K562 (cell line): ENCODE data around the gene COX6B1. TPM values are rescaled to one million over a fixed set of nuclear protein-coding genes. Genes with fewer than 3 reads are reported as not detected.

Experiments
- ATAC-seq: fragments of 200-7000 bp; cut with Tn5 transposase; 3 replicates; pipeline ENCODE4 v1.9.1; 2020; ENCODE audit warnings: moderate library complexity
- BruUV-seq: library from RNA; stranded (reverse); fragments of 400-500 nt; replicated peaks from 2 replicates; lab custom pipeline; 2021; lab: Mats Ljungman, UMichigan
- CTCF ChIA-PET: fragments of 300-600 bp; formaldehyde crosslinking; extraction: SDS; loops from one replicate; lab custom pipeline; 2021; ENCODE audit warnings: low intra/inter-chr PET ratio; lab: Yijun Ruan, JAX
- POLR2A ChIA-PET: fragments of 300-600, 350-650 bp; sonication (Branson Sonifier 250); formaldehyde crosslinking; extraction: SDS; loops from one replicate; lab custom pipeline; 2021; ENCODE audit warnings: antibody characterized with exemption, inconsistent platforms; lab: Yijun Ruan, JAX
- DNase-seq, 4 experiments: peaks; one replicate each; pipeline versions ENCODE4 v3.0.0 to v3.0.0-alpha.2; 2011 to 2018; ENCODE audit warnings: low spot score in 3 of 4, mixed read lengths in 3 of 4; ENCODE audit errors: extremely low read depth in 1 of 4
- FAIRE-seq: peaks from 2 replicates; lab custom pipeline; 2011; peaks lifted over from hg19 to GRCh38; lab: Jason Lieb, UNC
- H2AFZ ChIP-seq: 2 replicates; pipeline ENCODE4 v1.6.0; 2011; ENCODE audit warnings: low read depth, low read length, control low read depth, inconsistent platforms
- H3K27ac ChIP-seq: fragments of 200-600 bp; 3 replicates; pipeline ENCODE4 v1.8.0; 2011; ENCODE audit warnings: low read depth, mild to moderate bottlenecking, control low read depth, inconsistent platforms, low read length, moderate library complexity, mixed read lengths; ENCODE audit errors: extremely low read depth
- H3K27me3 ChIP-seq, 2 experiments: fragments of 300-600 bp in 1 of 2; 2 replicates in 1 of 2; 3 replicates in 1 of 2; pipeline versions ENCODE4 v1.6.0 to v1.8.0; 2011; ENCODE audit warnings: inconsistent platforms in 2 of 2, low read length in 2 of 2, mild to moderate bottlenecking in 1 of 2, mixed read lengths in 1 of 2, moderate library complexity in 1 of 2; ENCODE audit not compliant: control insufficient read depth in 2 of 2, insufficient read depth in 2 of 2
- H3K36me3 ChIP-seq: fragments of 300-600 bp; 3 replicates; pipeline ENCODE4 v1.8.0; 2011; ENCODE audit warnings: mild to moderate bottlenecking, low read length, inconsistent platforms; ENCODE audit not compliant: control insufficient read depth, insufficient read depth
- H3K4me1 ChIP-seq, 2 experiments: fragments of 200-600 bp in 1 of 2; replicated peaks in 1 of 2; 2 replicates in 1 of 2; 3 replicates in 1 of 2; pipeline versions ENCODE4 v1.5.1 to v1.8.0; 2011; ENCODE audit warnings: inconsistent platforms in 2 of 2, low read length in 2 of 2, mild to moderate bottlenecking in 1 of 2, mixed read lengths in 1 of 2, moderate library complexity in 1 of 2; ENCODE audit not compliant: control insufficient read depth in 2 of 2, insufficient read depth in 2 of 2
- H3K4me2 ChIP-seq: 2 replicates; pipeline ENCODE4 v1.6.1; 2011; ENCODE audit warnings: low read length, control low read depth, inconsistent platforms, mixed read lengths; ENCODE audit not compliant: insufficient read depth
- H3K4me3 ChIP-seq: fragments of 200-600 bp; sonication (generic), shearing (Covaris generic); 2 replicates; pipeline ENCODE4 v1.5.1; 2016; ENCODE audit warnings: control low read depth, inconsistent platforms
- H3K79me2 ChIP-seq: fragments of 200-600 bp; 3 replicates; pipeline ENCODE4 v1.8.0; 2011; ENCODE audit warnings: low read length, inconsistent platforms; ENCODE audit not compliant: control insufficient read depth, insufficient read depth
- H3K9ac ChIP-seq, 2 experiments: 2 replicates each; pipeline versions ENCODE4 v1.6.0 to v1.6.1; 2011; ENCODE audit warnings: low read depth in 2 of 2, low read length in 2 of 2, control low read depth in 1 of 2, inconsistent platforms in 1 of 2, mild to moderate bottlenecking in 1 of 2, mixed read lengths in 1 of 2; ENCODE audit not compliant: insufficient read depth in 1 of 2
- H3K9me1 ChIP-seq: one replicate; pipeline ENCODE4 v1.6.0; 2011; ENCODE audit warnings: inconsistent platforms, mild to moderate bottlenecking, low read length, moderate library complexity; ENCODE audit not compliant: control insufficient read depth, insufficient read depth
- H3K9me3 ChIP-seq: replicated peaks from 2 replicates; pipeline ENCODE4 v1.5.1; 2011; ENCODE audit warnings: low read depth, low read length, inconsistent platforms; ENCODE audit not compliant: control insufficient read depth, insufficient read depth
- H4K20me1 ChIP-seq: replicated peaks from 2 replicates; pipeline ENCODE4 v1.6.1; 2011; ENCODE audit warnings: low read length, inconsistent platforms, mixed read lengths; ENCODE audit not compliant: control insufficient read depth, insufficient read depth
- BCOR ChIP-seq: fragments of 450-650 bp; IDR thresholded peaks from 2 replicates; pipeline ENCODE4 v1.6.1; 2016
- JUN ChIP-seq, 2 experiments: sonication (generic) in 1 of 2; formaldehyde crosslinking in 1 of 2; IDR thresholded peaks; 2 replicates each; pipeline versions ENCODE4 v1.6.1 to v1.8.0; 2012 to 2022; ENCODE audit warnings: borderline replicate concordance in 2 of 2, mild to moderate bottlenecking in 2 of 2, improper control_type of control experiment in 1 of 2, low read depth in 1 of 2, low read length in 1 of 2, missing genetic modification reagents in 1 of 2
- NR2C2 ChIP-seq, 2 experiments: fragments of 200-800 bp in 1 of 2; sonication (Bioruptor generic) in 1 of 2; sonication (generic) in 1 of 2; formaldehyde crosslinking in 1 of 2; IDR thresholded peaks; 2 replicates each; pipeline versions ENCODE4 v1.6.1 to v1.8.0; 2016 to 2022; ENCODE audit warnings: mild to moderate bottlenecking in 1 of 2, missing compliant biosample characterization in 1 of 2, missing genetic modification characterization in 1 of 2, missing genetic modification reagents in 1 of 2
- RFX7 ChIP-seq: fragments of 250-450 bp; sonication (Bioruptor Pico); IDR thresholded peaks from 2 replicates; pipeline ENCODE4 v1.5.1; 2021; ENCODE audit warnings: mild to moderate bottlenecking
- SREBF1 ChIP-seq: fragments of 150-350 bp; IDR thresholded peaks from 2 replicates; pipeline ENCODE4 v1.6.1; 2014; ENCODE audit warnings: antibody characterized with exemption, low read depth, low read length, borderline replicate concordance
- STAT6 ChIP-seq: sonication (generic); formaldehyde crosslinking; IDR thresholded peaks from 2 replicates; pipeline ENCODE4 v1.8.1; 2023; ENCODE audit warnings: mild to moderate bottlenecking, missing genetic modification reagents
- ZNF121 ChIP-seq: sonication (generic); formaldehyde crosslinking; conservative IDR thresholded peaks from 2 replicates; pipeline ENCODE4 v1.8.0; 2022; ENCODE audit warnings: missing genetic modification reagents
- ZNF639 ChIP-seq, 2 experiments: fragments of 200-800 bp in 1 of 2; sonication (Bioruptor generic) in 1 of 2; sonication (generic) in 1 of 2; formaldehyde crosslinking in 1 of 2; IDR thresholded peaks in 1 of 2; conservative IDR thresholded peaks in 1 of 2; 2 replicates each; pipeline versions ENCODE4 v1.5.0 to v1.6.1; 2016 to 2020; ENCODE audit warnings: missing compliant biosample characterization in 1 of 2, missing genetic modification characterization in 1 of 2, missing genetic modification reagents in 1 of 2
- WGBS: fragments of 100-300 bp; shearing (Covaris generic); methylation state at CpG from one replicate; pipeline ENCODE4 v1.1.6; 2016; ENCODE audit warnings: low coverage, mixed read lengths; ENCODE audit not compliant: insufficient coverage; ENCODE audit errors: missing lambda C conversion rate; 5-methylcytosine and 5-hydroxymethylcytosine counted together
- in situ Hi-C: fragments of 300-500 bp; cut with MboI; formaldehyde crosslinking; loops from 4 replicates; pipeline ENCODE4 v1.15.0; 2018; ENCODE audit warnings: inconsistent platforms, mixed read lengths
- intact Hi-C: fragments of 100-400 bp; cut with micrococcal nuclease; formaldehyde crosslinking; loops from 2 replicates; pipeline ENCODE4 v1.14.2; 2022
- polyA plus RNA-seq, 8 experiments: library from polyadenylated mRNA; depleted of rRNA in 4 of 8; stranded (reverse) in 5 of 8; unstranded in 3 of 8; fragments of >200 nt; fragmentation: Nextera tagmentation in 2 of 8; fragmentation: Illumina TruSeq in 1 of 8; extraction: Ambion mirVana in 2 of 8; extraction: Trizol in 1 of 8; gene quantifications; 2 replicates each; pipeline versions ENCODE4 v1.2.1 to v1.2.3, GENCODE V29; 2011 to 2014; ENCODE audit warnings: inconsistent platforms in 1 of 8, missing spikeins in 1 of 8
- total RNA-seq, 7 experiments: library from RNA; depleted of rRNA in 6 of 7; stranded (reverse); fragments of >200 nt in 6 of 7; fragmentation: Illumina TruSeq in 2 of 7; extraction: Trizol in 2 of 7; gene quantifications; 2 replicates each; pipeline versions ENCODE4 v1.2.1 to v1.2.3, GENCODE V29; 2011 to 2021; ENCODE audit warnings: low replicate concordance in 1 of 7

Gene COX6B1
- total and polyA plus RNA-seq, 9 of the 15 experiments (the other 6 are each of a cell fraction or from before 2014, with no cell fraction given) = 777 to 2,393 (median 1,219) TPM

GRCh38 chr19:35612224-35612558 is 35.9 kb upstream of the COX6B1 start:
- POLR2A ChIA-PET = interaction anchor here (0.6 to 1.8 kb wide), 12 partner anchors 10 to 1626 kb away, joined by 3 to 7 read pairs (median 4); partner anchors contain the start of genes COX6B1 and ETV2
- peak overlapping the region in 1 of 2 experiments; percentile 97; a peak in 2 of 4 replicates for H3K9ac ChIP-seq
- peaks cover 24% of the 10 kb centered on the region; the same call in 2 of the 3 replicates for H3K36me3 ChIP-seq
- 13% methylated on average over 9 of the region's 9 CpGs for WGBS
- BruUV-seq = TSS peak; percentile 70
- in situ Hi-C loops (no loop called here), intact Hi-C loops (no loop called here)
- no peaks in the 10 kb centered on the region for H3K27me3 ChIP-seq
- FAIRE-seq (no peak), ATAC-seq (no peak), DNase-seq (no peak)
- H4K20me1 ChIP-seq = no peaks in the 10 kb centered on the region
- no peak overlapping the region for H3K27ac ChIP-seq
- H2AFZ ChIP-seq = peak overlapping the region; percentile 96
- CTCF ChIA-PET = no interaction called here
- peaks cover 6% of the 10 kb centered on the region; the same call in 1 of the 2 replicates for H3K9me3 ChIP-seq
- no peaks in the 10 kb centered on the region for H3K9me1 ChIP-seq
- H3K79me2 ChIP-seq = peaks cover 7% of the 10 kb centered on the region
- H3K4me1 ChIP-seq = peaks cover 7 to 25% of the 10 kb centered on the region in 2 experiments; a peak in 3 of 5 replicates
- H3K4me2 ChIP-seq = peak overlapping the region; percentile 98
- peak overlapping the region; percentile 85 for H3K4me3 ChIP-seq
- TF ChIP-seq SREBF1 = no peak
- TF ChIP-seq BCOR = peak; percentile 29; the same call in 1 of the 2 replicates
- TF ChIP-seq JUN (IDR thresholded peaks at IDR 0.05; ENCODE audit: borderline replicate concordance, low read depth, low read length) = no peak
- TF ChIP-seq JUN (CRISPR knock-in tag; IDR thresholded peaks at IDR 0.05; ENCODE audit: borderline replicate concordance) = 0 out of 2 replicates have a peak, but pooled peaks have one; percentile 7
- TF ChIP-seq ZNF639 (CRISPR knock-in tag; conservative IDR thresholded peaks at IDR 0.05 in 1 of 2, IDR thresholded peaks at IDR 0.05 in 1 of 2) = no peak
- TF ChIP-seq STAT6 (CRISPR knock-in tag) = no peak
- TF ChIP-seq NR2C2 (CRISPR knock-in tag; IDR thresholded peaks at IDR 0.05) = no peak
- no peak for TF ChIP-seq NR2C2 (tag; IDR thresholded peaks at IDR 0.05)
- no peak for TF ChIP-seq RFX7
- TF ChIP-seq ZNF121 (CRISPR knock-in tag) = peak; percentile 71
